HepG2 (cell line): ENCODE data around the gene FRMD8. TPM values are rescaled to one million over a fixed set of nuclear protein-coding genes. Genes with fewer than 3 reads are reported as not detected.

ENCODE experiments used
- HMG20A ChIP-seq: IDR thresholded peaks from 2 replicates; pipeline ENCODE4 v1.6.1; 2016; ENCODE audit warnings: borderline replicate concordance
- KLF9 ChIP-seq: IDR thresholded peaks from 2 replicates; pipeline ENCODE4 v1.6.1; 2016; ENCODE audit warnings: low read depth
- MBD4 ChIP-seq: IDR thresholded peaks from 2 replicates; pipeline ENCODE4 v1.6.1; 2012; ENCODE audit warnings: low read length, inconsistent platforms, borderline replicate concordance
- NFIC ChIP-seq: IDR thresholded peaks from 2 replicates; pipeline ENCODE4 v1.6.1; 2012; ENCODE audit warnings: mild to moderate bottlenecking, low read length, inconsistent platforms
- ZC3H4 ChIP-seq: sonication (generic); formaldehyde crosslinking; IDR thresholded peaks from 2 replicates; pipeline ENCODE4 v1.4.0; 2020; ENCODE audit warnings: missing genetic modification reagents, borderline replicate concordance
- ZEB1 ChIP-seq: IDR thresholded peaks from 2 replicates; pipeline ENCODE4 v1.6.1; 2012; ENCODE audit warnings: mild to moderate bottlenecking, low read depth, inconsistent platforms; ENCODE audit not compliant: insufficient replicate concordance
- ZMAT3 ChIP-seq: sonication (generic); formaldehyde crosslinking; conservative IDR thresholded peaks from 2 replicates; pipeline ENCODE4 v1.7.0; 2021; ENCODE audit warnings: missing genetic modification reagents
- ZNF607 ChIP-seq: sonication (generic); formaldehyde crosslinking; IDR thresholded peaks from 2 replicates; pipeline ENCODE4 v1.5.1; 2020; ENCODE audit warnings: missing genetic modification reagents, mild to moderate bottlenecking, borderline replicate concordance
- ZNF724P ChIP-seq: sonication (generic); formaldehyde crosslinking; IDR thresholded peaks from 2 replicates; pipeline ENCODE4 v1.8.0; 2022; ENCODE audit warnings: missing genetic modification reagents, borderline replicate concordance
- ZNF773 ChIP-seq: sonication (generic); formaldehyde crosslinking; IDR thresholded peaks from 2 replicates; pipeline ENCODE4 v1.4.0; 2020; ENCODE audit warnings: missing genetic modification reagents, borderline replicate concordance
- polyA plus RNA-seq, 8 experiments: library from polyadenylated mRNA; depleted of rRNA in 3 of 8; stranded (reverse) in 7 of 8; unstranded in 1 of 8; fragments of >200 nt; fragmentation: Illumina TruSeq in 4 of 8; extraction: Trizol in 4 of 8; gene quantifications; 2 replicates each; pipeline versions ENCODE4 v1.2.1 to v1.2.3, GENCODE V29; 2011 to 2016; ENCODE audit warnings: low read depth in 4 of 8, missing spikeins in 1 of 8, mixed read lengths in 1 of 8; ENCODE audit not compliant: insufficient read depth in 1 of 8
- total RNA-seq, 5 experiments: library from RNA; depleted of rRNA; stranded (reverse); fragments of >200 nt; fragmentation: Illumina TruSeq; extraction: Trizol; gene quantifications; 2 replicates each; pipeline ENCODE4 v1.2.3, GENCODE V29; 2016; ENCODE audit warnings: low read depth in 1 of 5
- TF ChIP-seq, protein P1 (sequence below): sonication (generic); formaldehyde crosslinking; IDR thresholded peaks from 2 replicates; pipeline ENCODE4 v1.4.0; 2020; ENCODE audit warnings: mild to moderate bottlenecking, missing genetic modification reagents
- TF ChIP-seq, protein P2 (sequence below): sonication (generic); formaldehyde crosslinking; IDR thresholded peaks from 2 replicates; pipeline ENCODE4 v1.4.0; 2020; ENCODE audit warnings: missing genetic modification reagents
- TF ChIP-seq, protein P3 (sequence below): sonication (generic); formaldehyde crosslinking; IDR thresholded peaks from 2 replicates; pipeline ENCODE4 v1.8.1; 2023; ENCODE audit warnings: mild to moderate bottlenecking, moderate library complexity, missing genetic modification reagents
- TF ChIP-seq, protein P4 (sequence below): sonication (generic); formaldehyde crosslinking; IDR thresholded peaks from 2 replicates; pipeline ENCODE4 v1.4.0; 2020; ENCODE audit warnings: missing genetic modification reagents, borderline replicate concordance
- TF ChIP-seq, protein P5 (sequence below): IDR thresholded peaks from 2 replicates; pipeline ENCODE4 v1.6.1; 2016; ENCODE audit warnings: low read depth, control low read depth
- TF ChIP-seq, protein P6 (sequence below): sonication (generic); formaldehyde crosslinking; IDR thresholded peaks from 2 replicates; pipeline ENCODE4 v1.5.1; 2020; ENCODE audit warnings: mild to moderate bottlenecking, missing genetic modification reagents, moderate library complexity

The FRMD8 gene
- total and polyA plus RNA-seq, 2 of the 13 experiments (the other 11 are each of a cell fraction or from before 2014, with no cell fraction given) = 5.8 to 20.6 TPM

DNA sequence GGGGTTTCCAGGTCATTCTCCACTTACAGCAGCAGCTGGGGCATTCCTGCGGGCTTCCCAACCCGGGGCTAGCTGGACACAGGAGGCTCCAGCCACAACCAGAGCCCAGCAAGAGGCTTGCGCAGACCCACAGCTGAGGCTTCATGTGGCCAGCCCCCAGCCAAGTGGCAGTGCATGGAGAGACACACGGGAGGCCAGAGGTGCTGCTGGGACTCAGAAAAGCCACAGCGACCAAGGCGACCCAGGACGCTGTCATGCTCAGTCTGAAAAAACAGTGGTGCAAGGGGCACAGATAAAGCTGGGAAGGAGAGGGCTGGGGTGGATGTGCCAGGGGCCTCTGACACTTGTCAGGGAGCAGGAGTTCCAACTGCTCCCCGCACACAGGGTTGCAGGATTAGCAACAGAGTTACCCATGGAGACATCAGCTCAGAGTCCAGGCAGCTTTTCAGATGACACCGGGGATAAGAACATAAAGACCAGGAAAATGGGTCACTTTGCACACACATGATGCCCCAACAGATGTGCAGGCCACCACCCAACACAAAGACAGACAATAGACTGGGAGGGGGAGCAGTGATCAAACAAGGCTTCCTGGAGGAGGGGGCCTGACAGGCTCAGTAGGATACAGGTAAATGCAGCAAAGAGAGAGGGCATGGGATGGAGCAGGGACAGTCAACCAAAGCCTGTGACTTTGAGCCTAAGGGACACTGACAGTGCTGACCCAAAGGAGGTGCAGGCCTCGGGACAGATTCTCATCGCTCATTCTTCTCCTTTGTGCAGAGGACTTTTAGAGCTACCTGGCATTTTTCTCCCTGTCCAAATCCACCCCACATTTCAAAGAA lies 29.3 kb downstream of the FRMD8 start (continued):
- TF ChIP-seq, protein P1, sequence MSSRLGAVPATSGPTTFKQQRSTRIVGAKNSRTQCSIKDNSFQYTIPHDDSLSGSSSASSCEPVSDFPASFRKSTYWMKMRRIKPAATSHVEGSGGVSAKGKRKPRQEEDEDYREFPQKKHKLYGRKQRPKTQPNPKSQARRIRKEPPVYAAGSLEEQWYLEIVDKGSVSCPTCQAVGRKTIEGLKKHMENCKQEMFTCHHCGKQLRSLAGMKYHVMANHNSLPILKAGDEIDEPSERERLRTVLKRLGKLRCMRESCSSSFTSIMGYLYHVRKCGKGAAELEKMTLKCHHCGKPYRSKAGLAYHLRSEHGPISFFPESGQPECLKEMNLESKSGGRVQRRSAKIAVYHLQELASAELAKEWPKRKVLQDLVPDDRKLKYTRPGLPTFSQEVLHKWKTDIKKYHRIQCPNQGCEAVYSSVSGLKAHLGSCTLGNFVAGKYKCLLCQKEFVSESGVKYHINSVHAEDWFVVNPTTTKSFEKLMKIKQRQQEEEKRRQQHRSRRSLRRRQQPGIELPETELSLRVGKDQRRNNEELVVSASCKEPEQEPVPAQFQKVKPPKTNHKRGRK (CRISPR knock-in tag) = no peak
- TF ChIP-seq MBD4 (no peak), HMG20A (no peak), ZMAT3 (CRISPR knock-in tag) (no peak), ZC3H4 (CRISPR knock-in tag) (no peak), KLF9 (CRISPR knock-in tag) (no peak), ZNF607 (CRISPR knock-in tag) (no peak), NFIC (no peak), ZNF724P (CRISPR knock-in tag) (no peak), ZNF773 (CRISPR knock-in tag) (no peak), ZEB1 (no peak)
- TF ChIP-seq, protein P2, sequence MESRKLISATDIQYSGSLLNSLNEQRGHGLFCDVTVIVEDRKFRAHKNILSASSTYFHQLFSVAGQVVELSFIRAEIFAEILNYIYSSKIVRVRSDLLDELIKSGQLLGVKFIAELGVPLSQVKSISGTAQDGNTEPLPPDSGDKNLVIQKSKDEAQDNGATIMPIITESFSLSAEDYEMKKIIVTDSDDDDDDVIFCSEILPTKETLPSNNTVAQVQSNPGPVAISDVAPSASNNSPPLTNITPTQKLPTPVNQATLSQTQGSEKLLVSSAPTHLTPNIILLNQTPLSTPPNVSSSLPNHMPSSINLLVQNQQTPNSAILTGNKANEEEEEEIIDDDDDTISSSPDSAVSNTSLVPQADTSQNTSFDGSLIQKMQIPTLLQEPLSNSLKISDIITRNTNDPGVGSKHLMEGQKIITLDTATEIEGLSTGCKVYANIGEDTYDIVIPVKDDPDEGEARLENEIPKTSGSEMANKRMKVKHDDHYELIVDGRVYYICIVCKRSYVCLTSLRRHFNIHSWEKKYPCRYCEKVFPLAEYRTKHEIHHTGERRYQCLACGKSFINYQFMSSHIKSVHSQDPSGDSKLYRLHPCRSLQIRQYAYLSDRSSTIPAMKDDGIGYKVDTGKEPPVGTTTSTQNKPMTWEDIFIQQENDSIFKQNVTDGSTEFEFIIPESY = no peak
- TF ChIP-seq, protein P3, sequence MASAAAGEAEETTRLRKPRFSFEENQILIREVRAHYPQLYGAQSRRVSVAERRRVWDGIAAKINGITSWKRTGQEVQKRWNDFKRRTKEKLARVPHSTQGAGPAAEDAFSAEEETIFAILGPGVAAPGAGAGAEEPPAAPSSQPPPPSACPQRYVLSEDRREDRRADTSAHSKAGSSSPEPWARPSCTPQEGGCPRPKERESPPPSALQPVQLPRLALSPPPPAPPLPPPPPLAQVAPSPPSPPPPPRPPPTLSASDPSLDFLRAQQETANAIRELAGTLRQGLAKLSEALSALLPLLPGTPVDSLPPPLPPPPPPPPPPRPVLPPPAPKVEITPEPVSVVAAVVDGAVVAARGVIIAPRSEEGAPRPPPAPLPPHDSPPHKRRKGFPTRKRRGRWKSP (CRISPR knock-in tag) = no peak
- TF ChIP-seq, protein P4, sequence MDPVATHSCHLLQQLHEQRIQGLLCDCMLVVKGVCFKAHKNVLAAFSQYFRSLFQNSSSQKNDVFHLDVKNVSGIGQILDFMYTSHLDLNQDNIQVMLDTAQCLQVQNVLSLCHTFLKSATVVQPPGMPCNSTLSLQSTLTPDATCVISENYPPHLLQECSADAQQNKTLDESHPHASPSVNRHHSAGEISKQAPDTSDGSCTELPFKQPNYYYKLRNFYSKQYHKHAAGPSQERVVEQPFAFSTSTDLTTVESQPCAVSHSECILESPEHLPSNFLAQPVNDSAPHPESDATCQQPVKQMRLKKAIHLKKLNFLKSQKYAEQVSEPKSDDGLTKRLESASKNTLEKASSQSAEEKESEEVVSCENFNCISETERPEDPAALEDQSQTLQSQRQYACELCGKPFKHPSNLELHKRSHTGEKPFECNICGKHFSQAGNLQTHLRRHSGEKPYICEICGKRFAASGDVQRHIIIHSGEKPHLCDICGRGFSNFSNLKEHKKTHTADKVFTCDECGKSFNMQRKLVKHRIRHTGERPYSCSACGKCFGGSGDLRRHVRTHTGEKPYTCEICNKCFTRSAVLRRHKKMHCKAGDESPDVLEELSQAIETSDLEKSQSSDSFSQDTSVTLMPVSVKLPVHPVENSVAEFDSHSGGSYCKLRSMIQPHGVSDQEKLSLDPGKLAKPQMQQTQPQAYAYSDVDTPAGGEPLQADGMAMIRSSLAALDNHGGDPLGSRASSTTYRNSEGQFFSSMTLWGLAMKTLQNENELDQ = no peak
- TF ChIP-seq, protein P5, sequence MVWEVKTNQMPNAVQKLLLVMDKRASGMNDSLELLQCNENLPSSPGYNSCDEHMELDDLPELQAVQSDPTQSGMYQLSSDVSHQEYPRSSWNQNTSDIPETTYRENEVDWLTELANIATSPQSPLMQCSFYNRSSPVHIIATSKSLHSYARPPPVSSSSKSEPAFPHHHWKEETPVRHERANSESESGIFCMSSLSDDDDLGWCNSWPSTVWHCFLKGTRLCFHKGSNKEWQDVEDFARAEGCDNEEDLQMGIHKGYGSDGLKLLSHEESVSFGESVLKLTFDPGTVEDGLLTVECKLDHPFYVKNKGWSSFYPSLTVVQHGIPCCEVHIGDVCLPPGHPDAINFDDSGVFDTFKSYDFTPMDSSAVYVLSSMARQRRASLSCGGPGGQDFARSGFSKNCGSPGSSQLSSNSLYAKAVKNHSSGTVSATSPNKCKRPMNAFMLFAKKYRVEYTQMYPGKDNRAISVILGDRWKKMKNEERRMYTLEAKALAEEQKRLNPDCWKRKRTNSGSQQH (CRISPR knock-in tag) = no peak; the same call in 1 of the 2 replicates
- TF ChIP-seq, protein P6, sequence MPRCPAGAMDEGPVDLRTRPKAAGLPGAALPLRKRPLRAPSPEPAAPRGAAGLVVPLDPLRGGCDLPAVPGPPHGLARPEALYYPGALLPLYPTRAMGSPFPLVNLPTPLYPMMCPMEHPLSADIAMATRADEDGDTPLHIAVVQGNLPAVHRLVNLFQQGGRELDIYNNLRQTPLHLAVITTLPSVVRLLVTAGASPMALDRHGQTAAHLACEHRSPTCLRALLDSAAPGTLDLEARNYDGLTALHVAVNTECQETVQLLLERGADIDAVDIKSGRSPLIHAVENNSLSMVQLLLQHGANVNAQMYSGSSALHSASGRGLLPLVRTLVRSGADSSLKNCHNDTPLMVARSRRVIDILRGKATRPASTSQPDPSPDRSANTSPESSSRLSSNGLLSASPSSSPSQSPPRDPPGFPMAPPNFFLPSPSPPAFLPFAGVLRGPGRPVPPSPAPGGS (CRISPR knock-in tag) = no peak
